ENCODE data around the gene GAMT. TPM values are rescaled to one million over a fixed set of nuclear protein-coding genes. Genes with fewer than 3 reads are reported as not detected.

Gene GAMT
- total RNA-seq, 1 experiment from 2014 or later: 27.7 TPM

GRCh38 chr19:1422360-1422759, 21.0 kb upstream of the GAMT start (continued):
- TF ChIP-seq, protein P1, sequence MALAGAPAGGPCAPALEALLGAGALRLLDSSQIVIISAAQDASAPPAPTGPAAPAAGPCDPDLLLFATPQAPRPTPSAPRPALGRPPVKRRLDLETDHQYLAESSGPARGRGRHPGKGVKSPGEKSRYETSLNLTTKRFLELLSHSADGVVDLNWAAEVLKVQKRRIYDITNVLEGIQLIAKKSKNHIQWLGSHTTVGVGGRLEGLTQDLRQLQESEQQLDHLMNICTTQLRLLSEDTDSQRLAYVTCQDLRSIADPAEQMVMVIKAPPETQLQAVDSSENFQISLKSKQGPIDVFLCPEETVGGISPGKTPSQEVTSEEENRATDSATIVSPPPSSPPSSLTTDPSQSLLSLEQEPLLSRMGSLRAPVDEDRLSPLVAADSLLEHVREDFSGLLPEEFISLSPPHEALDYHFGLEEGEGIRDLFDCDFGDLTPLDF (CRISPR knock-in tag; IDR thresholded peaks at IDR 0.05): no peak
- TF ChIP-seq CBFB (CRISPR knock-in tag; IDR thresholded peaks at IDR 0.05; ENCODE audit: low read depth) (no peak), ZNF232 (CRISPR knock-in tag; IDR thresholded peaks at IDR 0.05) (no peak)
- TF ChIP-seq, protein P2, sequence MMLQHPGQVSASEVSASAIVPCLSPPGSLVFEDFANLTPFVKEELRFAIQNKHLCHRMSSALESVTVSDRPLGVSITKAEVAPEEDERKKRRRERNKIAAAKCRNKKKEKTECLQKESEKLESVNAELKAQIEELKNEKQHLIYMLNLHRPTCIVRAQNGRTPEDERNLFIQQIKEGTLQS (CRISPR knock-in tag; conservative IDR thresholded peaks at IDR 0.05): no peak

- CTCF ChIA-PET: interaction anchor here (1.9 kb wide), 1 partner anchor 23 kb away, joined by 5 read pairs; no protein-coding TSS in a partner anchor
- TF ChIP-seq GTF2I (CRISPR knock-in tag; conservative IDR thresholded peaks at IDR 0.05) (no peak), SMAD3 (CRISPR knock-in tag; IDR thresholded peaks at IDR 0.05; ENCODE audit: borderline replicate concordance) (no peak), TP53 (CRISPR knock-in tag; IDR thresholded peaks at IDR 0.05) (no peak), TEAD1 (CRISPR knock-in tag; IDR thresholded peaks at IDR 0.05) (no peak), ZNF423 (CRISPR knock-in tag; IDR thresholded peaks at IDR 0.05) (no peak), JUN (CRISPR knock-in tag; IDR thresholded peaks at IDR 0.05) (no peak), MYBL2 (CRISPR knock-in tag; IDR thresholded peaks at IDR 0.05) (no peak), PRRX2 (CRISPR knock-in tag; IDR thresholded peaks at IDR 0.05) (no peak), ZMAT4 (CRISPR knock-in tag; IDR thresholded peaks at IDR 0.05) (no peak), IRF2 (CRISPR knock-in tag; IDR thresholded peaks at IDR 0.05; ENCODE audit: borderline replicate concordance, low read depth) (no peak), CREM (CRISPR knock-in tag; IDR thresholded peaks at IDR 0.05) (no peak), FOXP1 (CRISPR knock-in tag; IDR thresholded peaks at IDR 0.05; ENCODE audit: borderline replicate concordance) (no peak), HMGXB4 (CRISPR knock-in tag; IDR thresholded peaks at IDR 0.05) (no peak), OVOL2 (CRISPR knock-in tag; IDR thresholded peaks at IDR 0.05; ENCODE audit: borderline replicate concordance) (no peak), CBFB (CRISPR knock-in tag; IDR thresholded peaks at IDR 0.05; ENCODE audit: low read depth) (no peak)
- TF ChIP-seq, protein P3, sequence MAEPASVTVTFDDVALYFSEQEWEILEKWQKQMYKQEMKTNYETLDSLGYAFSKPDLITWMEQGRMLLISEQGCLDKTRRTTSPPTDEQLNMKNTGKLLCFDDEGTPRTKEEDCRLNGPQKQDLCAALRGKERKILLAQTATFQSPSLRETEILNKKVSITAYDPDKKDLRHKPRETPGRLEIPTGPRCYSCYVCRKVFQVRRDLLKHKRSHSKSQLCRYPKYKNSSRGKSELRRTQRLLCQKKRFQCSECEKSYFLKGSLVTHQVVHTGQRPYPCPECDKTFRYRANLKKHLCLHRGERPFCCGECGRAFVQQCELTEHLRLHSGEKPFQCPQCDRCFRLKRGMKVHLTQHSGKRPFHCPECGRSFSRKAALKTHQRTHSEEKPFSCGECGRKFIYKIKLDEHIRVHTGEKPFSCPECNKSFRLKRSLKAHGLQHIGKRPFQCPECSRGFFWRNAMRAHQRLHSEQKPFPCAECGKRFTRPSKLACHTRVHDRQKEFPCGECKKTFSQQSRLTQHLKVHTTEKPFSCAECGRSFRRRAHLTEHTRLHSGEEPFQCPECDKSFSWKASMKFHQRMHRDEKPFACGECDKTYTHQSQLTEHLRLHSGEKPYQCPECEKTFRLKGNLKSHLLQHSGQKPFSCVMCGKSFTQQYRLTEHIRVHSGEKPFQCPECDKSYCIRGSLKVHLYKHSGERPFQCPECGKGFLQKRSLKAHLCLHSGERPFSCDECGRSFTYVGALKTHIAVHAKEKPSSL (CRISPR knock-in tag; conservative IDR thresholded peaks at IDR 0.05): no peak
- TF ChIP-seq, protein P4, sequence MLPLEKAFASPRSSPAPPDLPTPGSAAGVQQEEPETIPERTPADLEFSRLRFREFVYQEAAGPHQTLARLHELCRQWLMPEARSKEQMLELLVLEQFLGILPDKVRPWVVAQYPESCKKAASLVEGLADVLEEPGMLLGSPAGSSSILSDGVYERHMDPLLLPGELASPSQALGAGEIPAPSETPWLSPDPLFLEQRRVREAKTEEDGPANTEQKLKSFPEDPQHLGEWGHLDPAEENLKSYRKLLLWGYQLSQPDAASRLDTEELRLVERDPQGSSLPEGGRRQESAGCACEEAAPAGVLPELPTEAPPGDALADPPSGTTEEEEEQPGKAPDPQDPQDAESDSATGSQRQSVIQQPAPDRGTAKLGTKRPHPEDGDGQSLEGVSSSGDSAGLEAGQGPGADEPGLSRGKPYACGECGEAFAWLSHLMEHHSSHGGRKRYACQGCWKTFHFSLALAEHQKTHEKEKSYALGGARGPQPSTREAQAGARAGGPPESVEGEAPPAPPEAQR (CRISPR knock-in tag; IDR thresholded peaks at IDR 0.05): no peak
- TF ChIP-seq, protein P5, sequence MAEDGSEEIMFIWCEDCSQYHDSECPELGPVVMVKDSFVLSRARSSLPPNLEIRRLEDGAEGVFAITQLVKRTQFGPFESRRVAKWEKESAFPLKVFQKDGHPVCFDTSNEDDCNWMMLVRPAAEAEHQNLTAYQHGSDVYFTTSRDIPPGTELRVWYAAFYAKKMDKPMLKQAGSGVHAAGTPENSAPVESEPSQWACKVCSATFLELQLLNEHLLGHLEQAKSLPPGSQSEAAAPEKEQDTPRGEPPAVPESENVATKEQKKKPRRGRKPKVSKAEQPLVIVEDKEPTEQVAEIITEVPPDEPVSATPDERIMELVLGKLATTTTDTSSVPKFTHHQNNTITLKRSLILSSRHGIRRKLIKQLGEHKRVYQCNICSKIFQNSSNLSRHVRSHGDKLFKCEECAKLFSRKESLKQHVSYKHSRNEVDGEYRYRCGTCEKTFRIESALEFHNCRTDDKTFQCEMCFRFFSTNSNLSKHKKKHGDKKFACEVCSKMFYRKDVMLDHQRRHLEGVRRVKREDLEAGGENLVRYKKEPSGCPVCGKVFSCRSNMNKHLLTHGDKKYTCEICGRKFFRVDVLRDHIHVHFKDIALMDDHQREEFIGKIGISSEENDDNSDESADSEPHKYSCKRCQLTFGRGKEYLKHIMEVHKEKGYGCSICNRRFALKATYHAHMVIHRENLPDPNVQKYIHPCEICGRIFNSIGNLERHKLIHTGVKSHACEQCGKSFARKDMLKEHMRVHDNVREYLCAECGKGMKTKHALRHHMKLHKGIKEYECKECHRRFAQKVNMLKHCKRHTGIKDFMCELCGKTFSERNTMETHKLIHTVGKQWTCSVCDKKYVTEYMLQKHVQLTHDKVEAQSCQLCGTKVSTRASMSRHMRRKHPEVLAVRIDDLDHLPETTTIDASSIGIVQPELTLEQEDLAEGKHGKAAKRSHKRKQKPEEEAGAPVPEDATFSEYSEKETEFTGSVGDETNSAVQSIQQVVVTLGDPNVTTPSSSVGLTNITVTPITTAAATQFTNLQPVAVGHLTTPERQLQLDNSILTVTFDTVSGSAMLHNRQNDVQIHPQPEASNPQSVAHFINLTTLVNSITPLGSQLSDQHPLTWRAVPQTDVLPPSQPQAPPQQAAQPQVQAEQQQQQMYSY (CRISPR knock-in tag; IDR thresholded peaks at IDR 0.05): no peak
- TF ChIP-seq, protein P6, sequence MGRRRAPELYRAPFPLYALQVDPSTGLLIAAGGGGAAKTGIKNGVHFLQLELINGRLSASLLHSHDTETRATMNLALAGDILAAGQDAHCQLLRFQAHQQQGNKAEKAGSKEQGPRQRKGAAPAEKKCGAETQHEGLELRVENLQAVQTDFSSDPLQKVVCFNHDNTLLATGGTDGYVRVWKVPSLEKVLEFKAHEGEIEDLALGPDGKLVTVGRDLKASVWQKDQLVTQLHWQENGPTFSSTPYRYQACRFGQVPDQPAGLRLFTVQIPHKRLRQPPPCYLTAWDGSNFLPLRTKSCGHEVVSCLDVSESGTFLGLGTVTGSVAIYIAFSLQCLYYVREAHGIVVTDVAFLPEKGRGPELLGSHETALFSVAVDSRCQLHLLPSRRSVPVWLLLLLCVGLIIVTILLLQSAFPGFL (CRISPR knock-in tag; IDR thresholded peaks at IDR 0.05; ENCODE audit: borderline replicate concordance): no peak
Measured at GRCh38 chr19:1421958-1422305, 20.6 kb upstream of the GAMT start.

More at GRCh38 chr19:1421958-1422305, 20.6 kb upstream of the GAMT start:
- POLR2A ChIA-PET: no interaction called here
- Mint-ChIP-seq H3K4me1 (peaks cover 19% of the 10 kb centered on the region), H3K27ac (no peak overlapping the region; the same call in none of the 2 replicates), H3K4me3 (no peak overlapping the region), H3K9me3 (no peaks in the 10 kb centered on the region), H3K27me3 (ENCODE audit: low read depth) (no peaks in the 10 kb centered on the region), H3K36me3 (peaks cover 56% of the 10 kb centered on the region)
- no peak for ATAC-seq
- DNase-seq (ENCODE audit: low spot score): no peak
